ENCODE results near the gene DHFR. TPM values are rescaled to one million over a fixed set of nuclear protein-coding genes. Genes with fewer than 3 reads are reported as not detected.

DHFR gene
- total RNA-seq, 2 donors from 2014 or later = 48.6 to 58.5 TPM

- no peaks in the 10 kb centered on the region for H3K9me3 Mint-ChIP-seq
- no peaks in the 10 kb centered on the region for H3K4me1 Mint-ChIP-seq
- H3K36me3 Mint-ChIP-seq (ENCODE audit: low read depth) = peaks cover 4% of the 10 kb centered on the region
- TF ChIP-seq CTCF (conservative IDR thresholded peaks at IDR 0.05) = no peak
- H3K27me3 Mint-ChIP-seq (ENCODE audit: insufficient read depth) = peaks cover 5% of the 10 kb centered on the region
- Histone ChIP-seq H3K4me1 (ENCODE audit: control insufficient read depth, insufficient read depth, low read length) (no peaks in the 10 kb centered on the region), H3K27me3 (ENCODE audit: control insufficient read depth, insufficient read depth, low read length, poor library complexity, severe bottlenecking) (no peaks in the 10 kb centered on the region), H3K9me3 (ENCODE audit: control insufficient read depth, low read length) (no peaks in the 10 kb centered on the region), H3K9ac (ENCODE audit: extremely low read depth, low read length, poor library complexity, severe bottlenecking) (no peak overlapping the region), H3K27ac (ENCODE audit: low read depth, low read length) (no peak overlapping the region), H3K4me3 (ENCODE audit: low read length) (no peak overlapping the region), H3K36me3 (ENCODE audit: control insufficient read depth, insufficient read depth, low read length) (no peaks in the 10 kb centered on the region)
- H3K4me3 Mint-ChIP-seq = no peak overlapping the region
- 97 to 100% methylated on average over 1 to 4 of the region's 4 CpGs for WGBS, 2 experiments (ENCODE audit: insufficient coverage in 1 of 2, insufficient read length in 1 of 2)
- H3K27ac Mint-ChIP-seq = no peak overlapping the region
- no peak for DNase-seq
Measured at GRCh38 chr5:80618438-80618837, 36.3 kb downstream of the DHFR start.

GRCh38 chr5:80615266-80615914, 39.4 kb downstream of the DHFR start:
- 85 to 88% methylated on average over 9 to 17 of the region's 17 CpGs for WGBS, 2 experiments (ENCODE audit: insufficient coverage in 1 of 2, insufficient read length in 1 of 2)
- H3K9me3 Mint-ChIP-seq = no peaks in the 10 kb centered on the region
- Histone ChIP-seq H3K9ac (ENCODE audit: extremely low read depth, low read length, poor library complexity, severe bottlenecking) (no peak overlapping the region), H3K27ac (ENCODE audit: low read depth, low read length) (no peak overlapping the region), H3K27me3 (ENCODE audit: control insufficient read depth, insufficient read depth, low read length, poor library complexity, severe bottlenecking) (no peaks in the 10 kb centered on the region), H3K9me3 (ENCODE audit: control insufficient read depth, low read length) (peaks cover 5% of the 10 kb centered on the region), H3K4me3 (ENCODE audit: low read length) (no peak overlapping the region), H3K36me3 (ENCODE audit: control insufficient read depth, insufficient read depth, low read length) (no peaks in the 10 kb centered on the region), H3K4me1 (ENCODE audit: control insufficient read depth, insufficient read depth, low read length) (no peaks in the 10 kb centered on the region)
- H3K4me3 Mint-ChIP-seq = no peak overlapping the region
- no peak overlapping the region for H3K27ac Mint-ChIP-seq
- DNase-seq = no peak
- no peaks in the 10 kb centered on the region for H3K4me1 Mint-ChIP-seq
- peaks cover 5% of the 10 kb centered on the region for H3K27me3 Mint-ChIP-seq (ENCODE audit: insufficient read depth)
- no peak for TF ChIP-seq CTCF (conservative IDR thresholded peaks at IDR 0.05)
- no peaks in the 10 kb centered on the region for H3K36me3 Mint-ChIP-seq (ENCODE audit: low read depth)

- TF ChIP-seq CTCF (conservative IDR thresholded peaks at IDR 0.05) = no peak
- H3K36me3 Mint-ChIP-seq (ENCODE audit: low read depth) = no peaks in the 10 kb centered on the region
- Histone ChIP-seq H3K4me1 (ENCODE audit: control insufficient read depth, insufficient read depth, low read length) (no peaks in the 10 kb centered on the region), H3K27me3 (ENCODE audit: control insufficient read depth, insufficient read depth, low read length, poor library complexity, severe bottlenecking) (no peaks in the 10 kb centered on the region), H3K9me3 (ENCODE audit: control insufficient read depth, low read length) (peaks cover 5% of the 10 kb centered on the region), H3K36me3 (ENCODE audit: control insufficient read depth, insufficient read depth, low read length) (no peaks in the 10 kb centered on the region), H3K9ac (ENCODE audit: extremely low read depth, low read length, poor library complexity, severe bottlenecking) (no peak overlapping the region), H3K4me3 (ENCODE audit: low read length) (no peak overlapping the region), H3K27ac (ENCODE audit: low read depth, low read length) (no peak overlapping the region)
- H3K9me3 Mint-ChIP-seq = no peaks in the 10 kb centered on the region
- H3K27ac Mint-ChIP-seq = no peak overlapping the region
- DNase-seq = no peak
- 94% methylated on average over 1 of the region's 1 CpG; no CpG with 5 or more reads in 1 of the 2 experiments for whole genome bisulfite sequencing, 2 experiments (ENCODE audit: insufficient coverage in 1 of 2, insufficient read length in 1 of 2)
- H3K4me1 Mint-ChIP-seq = no peaks in the 10 kb centered on the region
- H3K27me3 Mint-ChIP-seq (ENCODE audit: insufficient read depth) = no peaks in the 10 kb centered on the region
- no peak overlapping the region for H3K4me3 Mint-ChIP-seq
Measured at GRCh38 chr5:80609692-80610091, 45.1 kb downstream of the DHFR start.
